HepG2 (cell line): ENCODE results near the gene SPCS2. TPM values are rescaled to one million over a fixed set of nuclear protein-coding genes. Genes with fewer than 3 reads are reported as not detected.

ENCODE experiments used
- ATAC-seq: fragments of 200-7000 bp; cut with Tn5 transposase; 3 replicates; pipeline ENCODE4 v1.9.1; 2020; ENCODE audit warnings: mild to moderate bottlenecking, moderate library complexity
- BruUV-seq: library from RNA; stranded (reverse); fragments of 400-500 nt; replicated peaks from 2 replicates; lab custom pipeline; 2021; lab: Mats Ljungman, UMichigan
- CTCF ChIA-PET: fragments of 300-600 bp; formaldehyde crosslinking; extraction: SDS; loops from one replicate; lab custom pipeline; 2021; ENCODE audit warnings: low total read pairs, inconsistent platforms, low intra/inter-chr PET ratio; lab: Yijun Ruan, JAX
- POLR2A ChIA-PET: fragments of 350-600 bp; sonication (Branson Sonifier 250); formaldehyde crosslinking; loops from one replicate; lab custom pipeline; 2020; ENCODE audit warnings: antibody characterized with exemption, inconsistent platforms; lab: Yijun Ruan, JAX
- DNase-seq: peaks from one replicate; pipeline ENCODE4 v3.0.0-alpha.2; 2015; ENCODE audit warnings: low spot score
- FAIRE-seq: peaks from 3 replicates; lab custom pipeline; 2011; peaks lifted over from hg19 to GRCh38; lab: Jason Lieb, UNC
- H2AFZ ChIP-seq: one replicate; pipeline ENCODE4 v1.6.1; 2011; ENCODE audit warnings: low read length, inconsistent platforms
- H3K27ac ChIP-seq: fragments of 300-600 bp; 3 replicates; pipeline ENCODE4 v1.8.0; 2011; ENCODE audit warnings: mixed run types, mild to moderate bottlenecking, mixed read lengths, low read length, inconsistent platforms; ENCODE audit not compliant: insufficient read depth; ENCODE audit errors: extremely low read length
- H3K27me3 ChIP-seq, 2 experiments: fragments of 200-600 bp in 1 of 2; 2 replicates in 1 of 2; 3 replicates in 1 of 2; pipeline versions ENCODE4 v1.6.0 to v1.8.0; 2011; ENCODE audit warnings: low read length in 2 of 2, mild to moderate bottlenecking in 2 of 2, moderate library complexity in 2 of 2, inconsistent platforms in 1 of 2; ENCODE audit not compliant: insufficient read depth in 2 of 2, control insufficient read depth in 1 of 2
- H3K36me3 ChIP-seq, 2 experiments: fragments of 200-600 bp in 1 of 2; replicated peaks in 1 of 2; 2 replicates in 1 of 2; 3 replicates in 1 of 2; pipeline versions ENCODE4 v1.5.1 to v1.8.0; 2011; ENCODE audit warnings: low read length in 2 of 2, inconsistent platforms in 1 of 2; ENCODE audit not compliant: insufficient read depth in 2 of 2, control insufficient read depth in 1 of 2
- H3K4me1 ChIP-seq: 2 replicates; pipeline ENCODE4 v1.5.1; 2012; ENCODE audit warnings: low read length, inconsistent platforms; ENCODE audit not compliant: insufficient read depth
- H3K4me2 ChIP-seq: 2 replicates; pipeline ENCODE4 v1.6.0; 2011; ENCODE audit warnings: low read depth, low read length, inconsistent platforms
- H3K4me3 ChIP-seq, 3 experiments: fragments of 200-600 bp in 1 of 3; sonication (generic), shearing (Covaris generic) in 1 of 3; replicated peaks in 1 of 3; 2 replicates each; pipeline ENCODE4 v1.5.1; 2011 to 2016; ENCODE audit warnings: low read length in 3 of 3, inconsistent platforms in 2 of 3, low read depth in 2 of 3, mild to moderate bottlenecking in 2 of 3, control low read depth in 1 of 3, mixed read lengths in 1 of 3; ENCODE audit not compliant: insufficient read depth in 1 of 3
- H3K79me2 ChIP-seq: one replicate; pipeline ENCODE4 v1.6.1; 2011; ENCODE audit warnings: low read length, inconsistent platforms; ENCODE audit not compliant: insufficient read depth
- H3K9ac ChIP-seq: 2 replicates; pipeline ENCODE4 v1.6.0; 2011; ENCODE audit warnings: mild to moderate bottlenecking, low read depth, low read length, inconsistent platforms; ENCODE audit not compliant: insufficient read depth
- H3K9me3 ChIP-seq: 2 replicates; pipeline ENCODE4 v1.5.1; 2012; ENCODE audit warnings: mild to moderate bottlenecking, low read length
- H4K20me1 ChIP-seq: 2 replicates; pipeline ENCODE4 v1.6.0; 2011; ENCODE audit warnings: inconsistent platforms, mild to moderate bottlenecking, low read length, moderate library complexity; ENCODE audit not compliant: insufficient read depth
- CHD2 ChIP-seq: IDR thresholded peaks from 2 replicates; pipeline ENCODE4 v1.6.1; 2011; ENCODE audit warnings: low read depth, low read length, improper control_type of control experiment
- FOSL1 ChIP-seq: sonication (generic); formaldehyde crosslinking; IDR thresholded peaks from 2 replicates; pipeline ENCODE4 v1.9.0; 2021; ENCODE audit warnings: missing genetic modification reagents, borderline replicate concordance
- KLF9 ChIP-seq: IDR thresholded peaks from 2 replicates; pipeline ENCODE4 v1.6.1; 2016; ENCODE audit warnings: low read depth
- MAF1 ChIP-seq: sonication (generic); formaldehyde crosslinking; IDR thresholded peaks from 2 replicates; pipeline ENCODE4 v1.5.0; 2020; ENCODE audit warnings: missing genetic modification reagents, borderline replicate concordance
- SALL2 ChIP-seq: sonication (generic); formaldehyde crosslinking; IDR thresholded peaks from 2 replicates; pipeline ENCODE4 v1.8.1; 2023; ENCODE audit warnings: mild to moderate bottlenecking, missing genetic modification reagents, inconsistent platforms
- ZNF232 ChIP-seq: sonication (generic); formaldehyde crosslinking; IDR thresholded peaks from 2 replicates; pipeline ENCODE4 v1.4.0; 2020; ENCODE audit warnings: missing genetic modification reagents, borderline replicate concordance
- ZNF879 ChIP-seq: sonication (generic); formaldehyde crosslinking; IDR thresholded peaks from 2 replicates; pipeline ENCODE4 v1.8.1; 2023; ENCODE audit warnings: missing genetic modification reagents
- ZSCAN30 ChIP-seq: sonication (generic); formaldehyde crosslinking; IDR thresholded peaks from 2 replicates; pipeline ENCODE4 v1.5.0; 2020; ENCODE audit warnings: mild to moderate bottlenecking, missing genetic modification reagents
- WGBS: methylation state at CpG from one replicate; pipeline ENCODE4 v1.1.6; 2017; ENCODE audit warnings: low lambda C conversion rate; 5-methylcytosine and 5-hydroxymethylcytosine counted together
- in situ Hi-C: cut with HindIII; loops from 2 replicates; pipeline ENCODE4 v1.10.0; 2017; ENCODE audit warnings: low pct_unique_long_range_greater_than_20kb; ENCODE audit not compliant: extremely low pct_ligation_motif_present
- intact Hi-C: fragments of 100-400 bp; cut with micrococcal nuclease; formaldehyde crosslinking; loops from one replicate; pipeline ENCODE4 v1.10.0; 2022; ENCODE audit not compliant: unreplicated experiment
- polyA plus RNA-seq, 8 experiments: library from polyadenylated mRNA; depleted of rRNA in 3 of 8; stranded (reverse) in 7 of 8; unstranded in 1 of 8; fragments of >200 nt; fragmentation: Illumina TruSeq in 4 of 8; extraction: Trizol in 4 of 8; gene quantifications; 2 replicates each; pipeline versions ENCODE4 v1.2.1 to v1.2.3, GENCODE V29; 2011 to 2016; ENCODE audit warnings: low read depth in 4 of 8, missing spikeins in 1 of 8, mixed read lengths in 1 of 8; ENCODE audit not compliant: insufficient read depth in 1 of 8
- total RNA-seq, 5 experiments: library from RNA; depleted of rRNA; stranded (reverse); fragments of >200 nt; fragmentation: Illumina TruSeq; extraction: Trizol; gene quantifications; 2 replicates each; pipeline ENCODE4 v1.2.3, GENCODE V29; 2016; ENCODE audit warnings: low read depth in 1 of 5
- TF ChIP-seq, protein P1 (sequence below): sonication (generic); formaldehyde crosslinking; IDR thresholded peaks from 2 replicates; pipeline ENCODE4 v1.5.1; 2020; ENCODE audit warnings: mild to moderate bottlenecking, missing genetic modification reagents, moderate library complexity
- TF ChIP-seq, protein P2 (sequence below): sonication (generic); formaldehyde crosslinking; IDR thresholded peaks from 2 replicates; pipeline ENCODE4 v1.4.0; 2020; ENCODE audit warnings: mild to moderate bottlenecking, missing genetic modification reagents, borderline replicate concordance

SPCS2 gene
- total and polyA plus RNA-seq, 2 of the 13 experiments (the other 11 are each of a cell fraction or from before 2014, with no cell fraction given) = 87.3 to 142 TPM

DNA sequence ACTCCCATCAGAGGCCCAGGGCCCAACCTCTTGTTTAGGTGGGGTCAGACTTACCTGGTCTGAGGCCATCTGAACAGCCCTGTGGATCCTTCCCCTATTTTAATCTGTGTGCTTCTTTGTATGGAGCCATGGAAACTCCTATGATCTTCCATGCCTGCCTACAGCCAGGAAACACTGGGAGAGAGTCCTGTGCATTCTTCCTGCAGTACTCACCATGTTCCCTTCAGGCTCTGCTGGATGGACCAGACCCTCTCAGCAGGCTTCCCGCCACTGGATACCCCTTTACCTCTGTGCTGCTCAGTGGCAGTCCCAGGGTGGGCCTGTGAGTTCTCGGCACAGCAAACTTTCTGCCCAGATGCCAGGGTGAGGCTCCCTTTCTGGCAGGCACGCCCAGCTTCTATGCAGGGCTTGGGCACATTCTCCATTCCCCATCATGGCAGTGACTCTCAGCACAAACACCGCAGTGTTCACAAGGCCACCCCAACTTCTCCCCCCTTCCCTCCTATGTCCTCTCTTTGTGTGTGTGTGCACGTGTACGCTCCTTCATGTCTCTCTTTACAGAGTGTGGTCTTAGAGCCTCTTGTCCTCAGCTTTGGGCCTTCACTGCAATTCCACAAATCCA, 74.5 kb downstream of the SPCS2 start:
- Histone ChIP-seq H4K20me1 (no peaks in the 10 kb centered on the region), H3K27ac (no peak overlapping the region), H3K36me3 (no peaks in the 10 kb centered on the region), H3K79me2 (no peaks in the 10 kb centered on the region), H3K4me2 (no peak overlapping the region), H3K9ac (no peak overlapping the region), H3K27me3 (peaks cover 0 to 8% of the 10 kb centered on the region in 2 experiments; a peak in 2 of 5 replicates), H2AFZ (no peak overlapping the region), H3K4me3 (no peak overlapping the region), H3K4me1 (peaks cover 5% of the 10 kb centered on the region; the same call in 1 of the 2 replicates), H3K9me3 (no peaks in the 10 kb centered on the region)
- DNase-seq (no peak), ATAC-seq (no peak; the same call in 2 of the 3 replicates), FAIRE-seq (no peak)
- ChIA-PET POLR2A (interaction anchor here (1.5 kb wide), 1 partner anchor 35 kb away, joined by 4 read pairs; the partner anchor contains the start of gene NEU3), CTCF (interaction anchor here (1.1 to 4.4 kb wide), 5 partner anchors 8 to 226 kb away, joined by 3 to 62 read pairs (median 10); partner anchors contain the start of gene TPBGL)
- in situ Hi-C loops (loop anchor here (5.0 kb wide), 2 partner anchors 91 to 224 kb away; no protein-coding TSS in a partner anchor), intact Hi-C loops (loop anchor here (1.0 kb wide), 1 partner anchor 225 kb away; no protein-coding TSS in a partner anchor)
- no peak for TF ChIP-seq ZNF879 (CRISPR knock-in tag)
- TF ChIP-seq, protein P1, sequence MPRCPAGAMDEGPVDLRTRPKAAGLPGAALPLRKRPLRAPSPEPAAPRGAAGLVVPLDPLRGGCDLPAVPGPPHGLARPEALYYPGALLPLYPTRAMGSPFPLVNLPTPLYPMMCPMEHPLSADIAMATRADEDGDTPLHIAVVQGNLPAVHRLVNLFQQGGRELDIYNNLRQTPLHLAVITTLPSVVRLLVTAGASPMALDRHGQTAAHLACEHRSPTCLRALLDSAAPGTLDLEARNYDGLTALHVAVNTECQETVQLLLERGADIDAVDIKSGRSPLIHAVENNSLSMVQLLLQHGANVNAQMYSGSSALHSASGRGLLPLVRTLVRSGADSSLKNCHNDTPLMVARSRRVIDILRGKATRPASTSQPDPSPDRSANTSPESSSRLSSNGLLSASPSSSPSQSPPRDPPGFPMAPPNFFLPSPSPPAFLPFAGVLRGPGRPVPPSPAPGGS (CRISPR knock-in tag) = no peak
- TF ChIP-seq CHD2 = no peak
- TF ChIP-seq KLF9 (CRISPR knock-in tag) = no peak
- TF ChIP-seq MAF1 = no peak
- TF ChIP-seq, protein P2, sequence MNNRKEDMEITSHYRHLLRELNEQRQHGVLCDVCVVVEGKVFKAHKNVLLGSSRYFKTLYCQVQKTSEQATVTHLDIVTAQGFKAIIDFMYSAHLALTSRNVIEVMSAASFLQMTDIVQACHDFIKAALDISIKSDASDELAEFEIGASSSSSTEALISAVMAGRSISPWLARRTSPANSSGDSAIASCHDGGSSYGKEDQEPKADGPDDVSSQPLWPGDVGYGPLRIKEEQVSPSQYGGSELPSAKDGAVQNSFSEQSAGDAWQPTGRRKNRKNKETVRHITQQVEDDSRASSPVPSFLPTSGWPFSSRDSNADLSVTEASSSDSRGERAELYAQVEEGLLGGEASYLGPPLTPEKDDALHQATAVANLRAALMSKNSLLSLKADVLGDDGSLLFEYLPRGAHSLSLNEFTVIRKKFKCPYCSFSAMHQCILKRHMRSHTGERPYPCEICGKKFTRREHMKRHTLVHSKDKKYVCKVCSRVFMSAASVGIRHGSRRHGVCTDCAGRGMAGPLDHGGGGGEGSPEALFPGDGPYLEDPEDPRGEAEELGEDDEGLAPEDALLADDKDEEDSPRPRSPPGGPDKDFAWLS (CRISPR knock-in tag) = no peak
- TF ChIP-seq SALL2 = no peak
- no peak for TF ChIP-seq FOSL1 (CRISPR knock-in tag)
- TF ChIP-seq ZSCAN30 (CRISPR knock-in tag) = no peak
- no peak for TF ChIP-seq ZNF232 (CRISPR knock-in tag)
- 74% methylated on average over 5 of the region's 6 CpGs for WGBS
- no TSS peak for BruUV-seq
